Duodenal mucosa (tissue), 2 donors: ENCODE measurements around the gene NLRP1.

ENCODE experiments used
- H3K27ac ChIP-seq: one replicate; pipeline ENCODE4 v1.7.0; 2013; ENCODE audit warnings: low read depth, low read length
- H3K27me3 ChIP-seq, 2 donors: one replicate each; pipeline ENCODE4 v1.7.0; 2013; ENCODE audit warnings: low read length in 2 of 2, control low read depth in 1 of 2; ENCODE audit not compliant: insufficient read depth in 2 of 2, control insufficient read depth in 1 of 2
- H3K36me3 ChIP-seq, 2 donors: one replicate each; pipeline ENCODE4 v1.7.0; 2013; ENCODE audit warnings: low read length in 2 of 2, control low read depth in 1 of 2; ENCODE audit not compliant: insufficient read depth in 2 of 2, control insufficient read depth in 1 of 2
- H3K4me1 ChIP-seq, 2 donors: one replicate each; pipeline ENCODE4 v1.7.0; 2013; ENCODE audit warnings: low read length in 2 of 2, control low read depth in 1 of 2; ENCODE audit not compliant: insufficient read depth in 2 of 2, control insufficient read depth in 1 of 2
- H3K4me3 ChIP-seq, 2 donors: one replicate each; pipeline ENCODE4 v1.7.0; 2013; ENCODE audit warnings: low read length in 2 of 2, low read depth in 1 of 2
- H3K9ac ChIP-seq, 2 donors: one replicate each; pipeline ENCODE4 v1.7.0; 2013; ENCODE audit warnings: low read length in 2 of 2, low read depth in 1 of 2
- H3K9me3 ChIP-seq, 2 donors: one replicate each; pipeline ENCODE4 v1.7.0; 2013; ENCODE audit warnings: low read length in 2 of 2, control low read depth in 1 of 2; ENCODE audit not compliant: control insufficient read depth in 1 of 2

NLRP1 gene

DNA sequence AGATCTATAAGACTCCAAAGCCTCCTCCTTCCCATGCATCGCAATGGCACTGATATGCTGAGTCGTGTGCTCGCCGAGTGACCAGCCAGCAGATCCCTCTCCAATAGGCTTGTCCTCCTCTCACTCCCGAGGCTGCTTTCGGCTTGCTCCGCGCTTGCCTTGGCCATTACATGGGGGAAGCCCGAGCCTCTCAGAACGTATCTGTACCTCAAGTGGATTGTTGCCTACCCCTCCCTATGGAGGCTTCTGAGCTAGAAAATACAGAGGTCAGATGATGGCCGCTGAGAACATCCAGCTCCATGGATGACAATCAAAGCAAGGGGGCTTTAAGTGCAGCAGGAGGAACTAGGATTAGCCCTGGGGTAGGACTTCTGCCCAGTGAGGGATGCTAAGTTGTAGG lies 7.7 kb upstream of the NLRP1 start:
- H3K27me3 ChIP-seq = peaks cover 3 to 14% of the 10 kb centered on the region in 2 donors
- no peak overlapping the region for H3K27ac ChIP-seq
- H3K9ac ChIP-seq = no peak overlapping the region
- H3K4me3 ChIP-seq = no peak overlapping the region
- H3K36me3 ChIP-seq = no peaks in the 10 kb centered on the region
- no peaks in the 10 kb centered on the region for H3K9me3 ChIP-seq
- peaks cover 3 to 4% of the 10 kb centered on the region in 2 donors for H3K4me1 ChIP-seq

GRCh38 chr17:5588584-5588983 lies 4.3 kb upstream of the NLRP1 start:
- H3K9ac ChIP-seq = no peak overlapping the region
- no peak overlapping the region for H3K27ac ChIP-seq
- H3K4me3 ChIP-seq = no peak overlapping the region
- H3K9me3 ChIP-seq = no peaks in the 10 kb centered on the region
- no peaks in the 10 kb centered on the region for H3K36me3 ChIP-seq
- peaks cover under 1 to 5% of the 10 kb centered on the region in 2 donors for H3K27me3 ChIP-seq
- peaks cover 14 to 22% of the 10 kb centered on the region in 2 donors for H3K4me1 ChIP-seq

DNA sequence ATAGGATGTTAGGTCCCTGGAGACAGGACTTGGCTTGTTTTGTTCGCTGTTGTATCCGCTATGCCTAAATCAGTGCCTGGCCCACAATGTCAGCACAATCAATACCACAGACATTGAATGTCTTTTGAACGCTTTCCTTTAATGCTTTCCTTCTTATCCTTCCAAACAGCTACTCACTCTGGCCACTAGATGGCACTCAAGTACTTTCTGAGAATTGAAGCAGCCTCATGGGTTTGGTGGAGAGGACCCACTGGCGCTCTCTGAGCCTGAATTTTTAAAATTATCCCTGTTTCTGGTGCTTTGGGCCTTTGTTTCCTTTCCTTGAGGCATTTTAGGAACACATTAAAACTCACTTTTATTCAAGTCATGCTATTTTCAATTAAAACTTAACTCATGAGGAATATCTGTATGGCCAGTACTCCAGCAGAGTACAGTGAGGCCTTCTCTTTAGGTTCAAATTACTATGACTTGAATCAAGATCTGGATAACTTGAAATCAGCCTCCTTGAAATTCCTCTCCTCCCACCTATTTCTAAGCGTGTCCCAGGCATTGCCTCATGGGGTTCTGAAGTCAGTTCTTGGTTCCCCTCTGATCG lies 3.2 kb upstream of the NLRP1 start:
- no peak overlapping the region for H3K27ac ChIP-seq
- H3K4me3 ChIP-seq = no peak overlapping the region
- H3K36me3 ChIP-seq = no peaks in the 10 kb centered on the region
- H3K9me3 ChIP-seq = no peaks in the 10 kb centered on the region
- peaks cover 21 to 33% of the 10 kb centered on the region in 2 donors for H3K4me1 ChIP-seq
- peaks cover 0 to 5% of the 10 kb centered on the region in 2 donors for H3K27me3 ChIP-seq
- H3K9ac ChIP-seq = no peak overlapping the region

DNA sequence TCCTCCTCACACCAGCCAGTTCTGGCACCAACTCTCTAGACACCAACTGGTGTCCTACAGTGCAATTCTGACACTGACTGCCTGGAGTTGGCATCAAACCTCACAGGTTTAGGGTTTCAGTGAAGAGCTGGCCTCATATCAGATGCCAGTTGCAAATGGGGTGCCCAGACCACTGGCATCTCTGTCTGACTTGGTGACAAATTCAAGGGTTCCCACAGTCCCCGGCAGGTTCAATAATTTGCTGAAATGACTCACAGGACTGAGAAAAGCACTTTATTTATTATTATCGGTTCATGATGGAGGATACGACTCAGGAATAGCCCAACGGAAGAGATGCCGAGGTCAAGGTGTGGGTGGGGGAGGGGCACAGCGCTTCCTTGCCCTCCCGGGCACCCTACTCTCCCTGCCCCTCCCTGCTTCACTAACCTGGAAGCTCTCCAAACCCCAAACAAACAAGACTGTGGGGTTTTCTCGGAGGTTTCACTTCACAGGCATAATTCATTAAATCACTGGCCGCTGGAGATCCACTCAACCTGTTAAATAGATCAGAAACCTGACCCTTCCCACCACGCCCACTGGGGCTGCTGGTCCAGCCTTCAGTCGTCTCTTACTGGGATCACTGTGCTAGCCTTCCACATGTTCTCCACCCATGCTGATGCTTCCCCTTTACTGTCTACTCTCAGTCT lies 1.7 kb upstream of the NLRP1 start:
- peaks cover 22 to 43% of the 10 kb centered on the region in 2 donors for H3K4me1 ChIP-seq

GRCh38 chr17:5585287-5585794 lies 1.0 kb upstream of the NLRP1 start:
- Histone ChIP-seq H3K27me3 (peaks cover 0 to 5% of the 10 kb centered on the region in 2 donors), H3K9me3 (no peaks in the 10 kb centered on the region), H3K4me1 (peaks cover 22 to 45% of the 10 kb centered on the region in 2 donors), H3K9ac (no peak overlapping the region), H3K27ac (no peak overlapping the region), H3K4me3 (no peak overlapping the region), H3K36me3 (peaks cover 0 to 6% of the 10 kb centered on the region in 2 donors)

More for the DNA sequence above, 1.7 kb upstream of the NLRP1 start:
- no peak overlapping the region for H3K9ac ChIP-seq
- peaks cover 0 to 5% of the 10 kb centered on the region in 2 donors for H3K36me3 ChIP-seq
- H3K9me3 ChIP-seq = no peaks in the 10 kb centered on the region
- H3K27me3 ChIP-seq = peaks cover 0 to 5% of the 10 kb centered on the region in 2 donors
- no peak overlapping the region for H3K27ac ChIP-seq
- H3K4me3 ChIP-seq = no peak overlapping the region

DNA sequence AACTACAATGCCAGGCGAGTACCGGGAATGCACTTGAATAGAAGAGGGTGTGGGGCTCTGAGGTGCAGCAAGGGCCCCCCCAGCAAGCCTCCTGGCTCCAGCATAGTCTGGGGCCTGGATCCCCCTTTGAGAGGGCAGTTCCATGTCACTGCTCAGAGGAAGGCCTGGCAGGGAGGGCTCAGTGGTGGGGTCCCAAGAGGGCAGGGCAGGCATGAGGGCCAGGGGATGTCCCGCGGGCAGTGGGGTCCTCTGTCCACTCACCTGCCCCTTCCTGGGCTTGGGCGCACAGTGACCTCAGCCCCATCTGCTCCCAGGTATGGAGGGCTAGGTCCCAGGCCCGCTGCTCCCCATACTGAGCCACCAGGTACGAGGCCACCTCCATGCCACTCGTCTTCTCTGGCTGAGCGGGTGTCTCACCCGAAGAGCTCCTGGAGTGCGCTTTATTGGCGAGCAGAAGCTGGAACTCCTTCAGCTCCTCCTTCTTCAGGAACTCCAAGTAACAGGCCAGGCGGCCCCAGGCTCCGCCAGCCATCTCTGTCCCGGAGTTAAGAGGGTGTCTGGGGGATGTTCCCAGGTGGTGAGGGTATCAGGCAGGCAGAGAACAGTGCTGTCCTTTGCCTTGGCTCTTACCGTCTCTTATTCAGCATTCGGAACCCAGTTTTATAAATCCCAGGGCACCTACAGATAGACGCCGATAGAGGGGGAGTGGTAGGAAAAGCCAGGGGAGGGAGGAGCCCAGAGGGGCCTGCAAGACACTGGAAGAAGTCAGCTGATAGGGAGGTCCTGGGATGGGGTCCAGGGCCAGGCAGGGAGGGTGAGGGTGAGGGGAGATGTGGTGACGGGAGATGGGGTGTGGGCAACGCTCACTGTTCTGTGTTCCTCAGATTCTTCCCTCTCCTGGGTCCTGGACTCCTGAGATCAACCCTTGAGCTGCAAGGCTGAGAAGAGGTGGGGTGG lies 605 bp downstream of the NLRP1 start:
- H3K4me3 ChIP-seq = peak overlapping the region; percentile 66 to 75
- H3K4me1 ChIP-seq = peaks cover 18 to 45% of the 10 kb centered on the region in 2 donors
- H3K27ac ChIP-seq = peak overlapping the region; percentile 41
- H3K9ac ChIP-seq = peak overlapping the region; percentile 58 to 70
- H3K27me3 ChIP-seq = peaks cover 0 to 5% of the 10 kb centered on the region in 2 donors
- H3K9me3 ChIP-seq = no peaks in the 10 kb centered on the region
- H3K36me3 ChIP-seq = peaks cover 0 to 6% of the 10 kb centered on the region in 2 donors

DNA sequence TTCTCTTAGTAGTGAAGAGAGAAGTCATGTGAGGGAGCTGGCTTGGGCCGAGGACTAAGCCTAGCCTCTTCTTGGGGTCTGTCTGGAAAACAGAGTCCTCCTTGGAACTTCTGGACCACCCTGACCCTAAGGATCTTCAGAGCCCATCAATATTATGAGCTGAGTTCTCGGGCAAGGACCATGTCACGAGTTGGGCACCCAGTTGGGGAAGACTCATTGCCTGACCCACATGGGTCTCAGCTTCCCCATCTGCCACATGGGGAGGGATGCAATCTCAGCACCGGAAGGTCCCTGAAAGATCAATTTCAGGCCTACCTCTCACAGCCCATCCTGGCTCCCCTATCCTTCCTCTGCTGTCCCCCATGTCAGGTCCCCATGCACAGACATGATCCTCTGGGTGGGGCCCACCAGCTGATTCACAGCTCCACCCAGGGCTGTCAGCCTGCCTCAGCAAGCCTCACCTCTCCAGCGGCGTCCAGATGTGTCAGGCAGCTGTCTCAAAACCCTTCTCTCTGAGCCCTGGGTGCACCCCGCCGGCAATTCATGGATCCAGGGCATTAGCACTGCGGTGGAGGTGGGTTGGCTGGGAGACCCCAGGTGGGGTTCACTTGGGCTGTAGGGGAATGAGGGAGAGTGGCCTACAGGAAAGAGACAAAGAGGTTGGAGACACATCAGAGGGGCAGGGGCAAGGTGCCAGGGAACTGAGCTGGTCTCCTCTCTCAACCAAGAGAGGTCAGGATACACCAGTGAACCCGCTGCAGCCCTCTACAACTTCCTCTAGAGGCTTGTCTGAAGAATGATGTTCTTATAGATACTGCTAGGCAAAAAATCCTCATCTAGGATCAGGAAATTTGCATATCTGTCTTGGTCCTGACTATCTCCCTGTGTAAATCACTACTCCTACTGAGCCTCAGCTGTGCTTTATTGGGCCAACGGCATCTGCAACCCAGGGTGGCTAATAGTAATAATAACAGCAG lies 1.8 kb downstream of the NLRP1 start:
- Histone ChIP-seq H3K4me3 (peak overlapping the region in 1 of 2 donors; percentile 75), H3K9me3 (no peaks in the 10 kb centered on the region), H3K27me3 (no peaks in the 10 kb centered on the region), H3K9ac (no peak overlapping the region), H3K27ac (no peak overlapping the region), H3K4me1 (peaks cover 18 to 45% of the 10 kb centered on the region in 2 donors), H3K36me3 (peaks cover 0 to 6% of the 10 kb centered on the region in 2 donors)

GRCh38 chr17:5581655-5582054 lies 2.7 kb downstream of the NLRP1 start:
- Histone ChIP-seq H3K4me3 (no peak overlapping the region), H3K27ac (no peak overlapping the region), H3K9me3 (no peaks in the 10 kb centered on the region), H3K9ac (no peak overlapping the region), H3K4me1 (peaks cover 18 to 40% of the 10 kb centered on the region in 2 donors), H3K36me3 (peaks cover 0 to 6% of the 10 kb centered on the region in 2 donors), H3K27me3 (no peaks in the 10 kb centered on the region)

GRCh38 chr17:5580969-5581368 lies 3.3 kb downstream of the NLRP1 start:
- no peaks in the 10 kb centered on the region for H3K9me3 ChIP-seq
- no peak overlapping the region for H3K9ac ChIP-seq
- H3K27ac ChIP-seq = no peak overlapping the region
- H3K4me1 ChIP-seq = peaks cover 15 to 35% of the 10 kb centered on the region in 2 donors
- no peaks in the 10 kb centered on the region for H3K27me3 ChIP-seq
- H3K36me3 ChIP-seq = peaks cover 0 to 6% of the 10 kb centered on the region in 2 donors
- no peak overlapping the region for H3K4me3 ChIP-seq
